Smooth muscle cell (in vitro differentiated cells): ENCODE data around the gene RND1. TPM values are rescaled to one million over a fixed set of nuclear protein-coding genes. Genes with fewer than 3 reads are reported as not detected.
A peak's percentile ranks its signal among the peaks of the same experiment; 100 is the strongest.

Source experiments
- DNase-seq: peaks from one replicate; lab custom pipeline; 2025; ENCODE audit not compliant: unreplicated experiment; lab: John Stamatoyannopoulos, UW
- H2AFZ ChIP-seq: fragments of 200-600 bp; sonication (generic); 2 replicates; pipeline ENCODE4 v1.6.0; 2016; ENCODE audit warnings: antibody characterized with exemption, low read depth, mild to moderate bottlenecking
- H3F3A ChIP-seq: fragments of 200-600 bp; sonication (generic); 2 replicates; pipeline ENCODE4 v1.6.0; 2017; ENCODE audit warnings: antibody characterized with exemption, low read depth
- H3K27ac ChIP-seq: fragments of 200-600 bp; sonication (generic); 2 replicates; pipeline ENCODE4 v1.5.1; 2016; ENCODE audit warnings: low read depth, mild to moderate bottlenecking
- H3K27me3 ChIP-seq: fragments of 200-600 bp; sonication (generic); 2 replicates; pipeline ENCODE4 v1.6.1; 2016; ENCODE audit warnings: low read depth, mild to moderate bottlenecking
- H3K36me3 ChIP-seq: fragments of 200-600 bp; sonication (generic); 2 replicates; pipeline ENCODE4 v1.5.1; 2016; ENCODE audit warnings: low read depth
- H3K4me1 ChIP-seq: fragments of 200-600 bp; sonication (generic); 2 replicates; pipeline ENCODE4 v1.5.1; 2016; ENCODE audit warnings: low read depth
- H3K4me2 ChIP-seq: fragments of 200-600 bp; sonication (generic); 2 replicates; pipeline ENCODE4 v1.6.0; 2016; ENCODE audit warnings: mild to moderate bottlenecking
- H3K4me3 ChIP-seq: fragments of 200-600 bp; sonication (generic); 2 replicates; pipeline ENCODE4 v1.5.1; 2016; ENCODE audit warnings: mild to moderate bottlenecking
- H3K79me2 ChIP-seq: fragments of 200-600 bp; sonication (generic); 2 replicates; pipeline ENCODE4 v1.6.0; 2016; ENCODE audit warnings: low read depth, mild to moderate bottlenecking
- H3K9ac ChIP-seq: fragments of 200-600 bp; sonication (generic); 2 replicates; pipeline ENCODE4 v1.6.0; 2016; ENCODE audit warnings: low read depth
- H3K9me3 ChIP-seq: fragments of 200-600 bp; sonication (generic); replicated peaks from 2 replicates; pipeline ENCODE4 v1.5.1; 2016; ENCODE audit warnings: low read depth
- H4K20me1 ChIP-seq: fragments of 200-600 bp; sonication (generic); 2 replicates; pipeline ENCODE4 v1.6.0; 2016; ENCODE audit warnings: low read depth
- WGBS: methylation state at CpG from one replicate; pipeline ENCODE4 v1.1.7; 2016; ENCODE audit warnings: low lambda C conversion rate; 5-methylcytosine and 5-hydroxymethylcytosine counted together
- polyA plus RNA-seq: library from polyadenylated mRNA; unstranded; fragments of >200 nt; fragmentation: Nextera tagmentation; extraction: Ambion mirVana; gene quantifications from 2 replicates; pipeline ENCODE4 v1.2.1, GENCODE V29; 2016
- small RNA-seq: library from RNA; depleted of rRNA; stranded (forward); fragments of <200 nt; gene quantifications from one replicate; pipeline ENCODE3, GENCODE V24; 2014
- total RNA-seq: library from RNA; depleted of rRNA; stranded (reverse); fragments of >200 nt; gene quantifications from 2 replicates; pipeline ENCODE4 v1.2.3, GENCODE V29; 2014
- TF ChIP-seq, protein P1 (sequence below): fragments of 200-600 bp; sonication (generic); IDR thresholded peaks from 2 replicates; pipeline ENCODE4 v1.5.1; 2017; ENCODE audit warnings: borderline replicate concordance, mild to moderate bottlenecking, antibody characterized with exemption; ENCODE audit not compliant: insufficient read depth, poor library complexity, severe bottlenecking

RND1 gene
- total and polyA plus RNA-seq, 2 experiments from 2014 or later, result 0.13 to 0.50 TPM

DNA sequence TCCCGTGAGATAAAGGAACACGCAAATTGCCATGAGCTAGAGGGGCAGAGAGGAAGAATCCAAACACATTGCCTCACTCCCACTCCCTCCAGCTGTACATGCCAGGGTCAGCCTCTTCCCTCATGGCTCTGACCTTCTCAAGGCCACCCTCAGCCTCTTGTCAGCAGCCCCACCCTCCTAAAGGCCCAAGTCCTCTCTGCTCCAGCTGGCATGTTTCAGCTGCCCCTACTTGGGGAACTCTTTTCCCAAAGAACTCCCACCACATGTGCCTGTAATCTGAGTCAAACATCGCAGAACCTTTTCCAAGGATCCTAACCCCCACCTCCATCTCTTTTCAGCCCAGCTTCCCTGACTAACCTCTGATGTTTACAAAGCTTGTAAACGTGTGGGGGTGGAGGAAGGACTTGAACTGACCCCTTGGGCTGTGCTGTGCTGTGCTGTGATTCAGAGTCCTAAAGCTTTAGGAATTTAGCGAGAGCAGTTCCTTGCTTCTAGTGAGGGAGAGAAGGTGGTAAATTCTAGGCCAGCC lies 54.7 kb downstream of the RND1 start:
- Histone ChIP-seq H3K36me3 (no peaks in the 10 kb centered on the region), H3K79me2 (no peaks in the 10 kb centered on the region), H3K27ac (peak overlapping the region; percentile 50), H3F3A (peaks cover 10% of the 10 kb centered on the region), H3K9ac (no peak overlapping the region), H3K4me1 (peaks cover 15% of the 10 kb centered on the region), H3K27me3 (no peaks in the 10 kb centered on the region), H3K9me3 (no peaks in the 10 kb centered on the region), H4K20me1 (no peaks in the 10 kb centered on the region), H2AFZ (no peak overlapping the region), H3K4me3 (no peak overlapping the region), H3K4me2 (peak overlapping the region; percentile 47)
- DNase-seq, result no peak
- TF ChIP-seq, protein P1, sequence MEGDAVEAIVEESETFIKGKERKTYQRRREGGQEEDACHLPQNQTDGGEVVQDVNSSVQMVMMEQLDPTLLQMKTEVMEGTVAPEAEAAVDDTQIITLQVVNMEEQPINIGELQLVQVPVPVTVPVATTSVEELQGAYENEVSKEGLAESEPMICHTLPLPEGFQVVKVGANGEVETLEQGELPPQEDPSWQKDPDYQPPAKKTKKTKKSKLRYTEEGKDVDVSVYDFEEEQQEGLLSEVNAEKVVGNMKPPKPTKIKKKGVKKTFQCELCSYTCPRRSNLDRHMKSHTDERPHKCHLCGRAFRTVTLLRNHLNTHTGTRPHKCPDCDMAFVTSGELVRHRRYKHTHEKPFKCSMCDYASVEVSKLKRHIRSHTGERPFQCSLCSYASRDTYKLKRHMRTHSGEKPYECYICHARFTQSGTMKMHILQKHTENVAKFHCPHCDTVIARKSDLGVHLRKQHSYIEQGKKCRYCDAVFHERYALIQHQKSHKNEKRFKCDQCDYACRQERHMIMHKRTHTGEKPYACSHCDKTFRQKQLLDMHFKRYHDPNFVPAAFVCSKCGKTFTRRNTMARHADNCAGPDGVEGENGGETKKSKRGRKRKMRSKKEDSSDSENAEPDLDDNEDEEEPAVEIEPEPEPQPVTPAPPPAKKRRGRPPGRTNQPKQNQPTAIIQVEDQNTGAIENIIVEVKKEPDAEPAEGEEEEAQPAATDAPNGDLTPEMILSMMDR, result no peak
- WGBS, result 15% methylated on average over 4 of the region's 5 CpGs

- Histone ChIP-seq H4K20me1 (no peaks in the 10 kb centered on the region), H3K4me3 (no peak overlapping the region), H3K79me2 (no peaks in the 10 kb centered on the region), H3K9me3 (no peaks in the 10 kb centered on the region), H2AFZ (no peak overlapping the region), H3K27me3 (no peaks in the 10 kb centered on the region), H3K36me3 (no peaks in the 10 kb centered on the region), H3K9ac (no peak overlapping the region), H3F3A (peaks cover 10% of the 10 kb centered on the region), H3K4me1 (peaks cover under 1% of the 10 kb centered on the region), H3K27ac (no peak overlapping the region), H3K4me2 (no peak overlapping the region)
- TF ChIP-seq, protein P1, result no peak
- no peak for DNase-seq
- WGBS, result 95% methylated on average over 3 of the region's 3 CpGs
Measured at GRCh38 chr12:48807981-48808380, 57.7 kb downstream of the RND1 start.

Small RNA genes lying within 50 kb of the gene (small RNA-seq; reads per million reads assigned to genes)
- gene AC073610.1 (not detected), gene RF00019 (not detected), gene RNU6-600P (not detected)

Other genes starting within 250 kb of the RND1 start
- gene KANSL2, start 183.6 kb downstream of the RND1 start, total RNA-seq, result 40.7 and 79.0 TPM in 2 replicates
- 27.9 and 29.7 TPM in 2 replicates for gene KANSL2, start 183.6 kb downstream of the RND1 start, polyA plus RNA-seq
- 38.4 and 39.7 TPM in 2 replicates for gene CCNT1, start 149.2 kb downstream of the RND1 start, total RNA-seq
- gene CCNT1, start 149.2 kb downstream of the RND1 start, polyA plus RNA-seq, result 7.5 and 8.6 TPM in 2 replicates
- gene ADCY6, start 76.8 kb downstream of the RND1 start, total RNA-seq, result 23.4 and 31.0 TPM in 2 replicates
- gene ADCY6, start 76.8 kb downstream of the RND1 start, polyA plus RNA-seq, result 18.8 and 21.5 TPM in 2 replicates
- gene CACNB3, start 47.4 kb downstream of the RND1 start, total RNA-seq, result 16.7 and 18.5 TPM in 2 replicates
- gene CACNB3, start 47.4 kb downstream of the RND1 start, polyA plus RNA-seq, result 21.7 and 33.4 TPM in 2 replicates
- gene DDX23, start 13.7 kb downstream of the RND1 start, total RNA-seq, result 51.7 and 68.9 TPM in 2 replicates
- 41.6 and 44.9 TPM in 2 replicates for gene DDX23, start 13.7 kb downstream of the RND1 start, polyA plus RNA-seq
- 36.1 and 55.7 TPM in 2 replicates for gene FKBP11, start 59.6 kb upstream of the RND1 start, total RNA-seq
- 190 and 217 TPM in 2 replicates for gene FKBP11, start 59.6 kb upstream of the RND1 start, polyA plus RNA-seq
- gene ARF3, start 91.6 kb upstream of the RND1 start, total RNA-seq, result 57.0 and 59.9 TPM in 2 replicates
- 53.3 and 67.7 TPM in 2 replicates for gene ARF3, start 91.6 kb upstream of the RND1 start, polyA plus RNA-seq
- gene WNT10B, start 105.9 kb upstream of the RND1 start, total RNA-seq, result 0.13 and 0.49 TPM in 2 replicates
- 0.14 and 1.2 TPM in 2 replicates for gene WNT10B, start 105.9 kb upstream of the RND1 start, polyA plus RNA-seq
- not detected in 2 replicates for gene WNT1, start 112.5 kb upstream of the RND1 start, total RNA-seq
- gene WNT1, start 112.5 kb upstream of the RND1 start, polyA plus RNA-seq, result not detected in 2 replicates
- gene DDN, start 133.5 kb upstream of the RND1 start, total RNA-seq, result 0.13 and 1.8 TPM in 2 replicates
- gene DDN, start 133.5 kb upstream of the RND1 start, polyA plus RNA-seq, result 0.03 and 1.2 TPM in 2 replicates
- gene PRKAG1, start 152.9 kb upstream of the RND1 start, total RNA-seq, result 61.5 and 62.6 TPM in 2 replicates
- gene PRKAG1, start 152.9 kb upstream of the RND1 start, polyA plus RNA-seq, result 39.4 and 42.5 TPM in 2 replicates
- 22.8 and 25.9 TPM in 2 replicates for gene KMT2D, start 194.9 kb upstream of the RND1 start, total RNA-seq
- 24.6 and 37.2 TPM in 2 replicates for gene KMT2D, start 194.9 kb upstream of the RND1 start, polyA plus RNA-seq
- gene RHEBL1, start 204.1 kb upstream of the RND1 start, total RNA-seq, result 0.76 and 1.3 TPM in 2 replicates
- 2.1 TPM in 2 replicates for gene RHEBL1, start 204.1 kb upstream of the RND1 start, polyA plus RNA-seq
- 0.04 TPM in 1 of 2 replicates, not detected in the other for gene DHH, start 228.9 kb upstream of the RND1 start, total RNA-seq
- not detected in 2 replicates for gene DHH, start 228.9 kb upstream of the RND1 start, polyA plus RNA-seq
- 32.4 and 57.3 TPM in 2 replicates for gene LMBR1L, start 245.0 kb upstream of the RND1 start, total RNA-seq
- gene LMBR1L, start 245.0 kb upstream of the RND1 start, polyA plus RNA-seq, result 49.5 and 61.8 TPM in 2 replicates